GM12878 (cell line): Measurements from ENCODE around the gene STRADB. TPM values are rescaled to one million over a fixed set of nuclear protein-coding genes. Genes with fewer than 3 reads are reported as not detected.

Experiments
- ATAC-seq: fragments of 200-7000 bp; cut with Tn5 transposase; 3 replicates; pipeline ENCODE4 v1.9.1; 2020; ENCODE audit warnings: mild to moderate bottlenecking, moderate library complexity
- BruUV-seq: library from RNA; stranded (reverse); fragments of 400-500 nt; replicated peaks from 2 replicates; lab custom pipeline; 2021; lab: Mats Ljungman, UMichigan
- CTCF ChIA-PET: fragments of 300-600 bp; sonication (Branson Sonifier 250); formaldehyde crosslinking; extraction: SDS; loops from one replicate; lab custom pipeline; 2021; ENCODE audit warnings: inconsistent platforms; lab: Yijun Ruan, JAX
- POLR2A ChIA-PET: fragments of 350-600 bp; formaldehyde crosslinking; extraction: SDS; loops from one replicate; lab custom pipeline; 2021; ENCODE audit warnings: inconsistent platforms; lab: Charles Lee
- RAD21 ChIA-PET: fragments of 300-600 bp; sonication (Branson Sonifier 250); formaldehyde crosslinking; loops from one replicate; lab custom pipeline; 2023; ENCODE audit warnings: antibody characterized with exemption; ENCODE audit not compliant: unreplicated experiment; lab: Charles Lee
- SMC1A ChIA-PET: fragments of 300-600 bp; sonication (Branson Sonifier 250); formaldehyde crosslinking; loops from one replicate; lab custom pipeline; 2023; ENCODE audit not compliant: unreplicated experiment, uncharacterized antibody; lab: Charles Lee
- DNase-seq: peaks from one replicate; pipeline ENCODE4 v3.0.0-alpha.2; 2011; ENCODE audit warnings: low read depth, low spot score
- FAIRE-seq: peaks from 3 replicates; lab custom pipeline; 2011; peaks lifted over from hg19 to GRCh38; lab: Jason Lieb, UNC
- H2AFZ ChIP-seq: 2 replicates; pipeline ENCODE4 v1.6.0; 2011; ENCODE audit warnings: low read depth, low read length, control low read depth; ENCODE audit not compliant: control insufficient read depth
- H3K27ac ChIP-seq: 2 replicates; pipeline ENCODE4 v1.5.1; 2011; ENCODE audit warnings: control low read depth; ENCODE audit not compliant: control insufficient read depth, insufficient read depth
- H3K27me3 ChIP-seq, 2 experiments: replicated peaks in 1 of 2; 2 replicates each; pipeline versions ENCODE4 v1.6.0 to v1.6.1; 2011; ENCODE audit warnings: low read length in 1 of 2; ENCODE audit not compliant: control insufficient read depth in 2 of 2, insufficient read depth in 2 of 2
- H3K36me3 ChIP-seq, 2 experiments: 2 replicates each; pipeline ENCODE4 v1.5.1; 2011; ENCODE audit warnings: low read length in 1 of 2; ENCODE audit not compliant: control insufficient read depth in 2 of 2, insufficient read depth in 2 of 2
- H3K4me1 ChIP-seq: 2 replicates; pipeline ENCODE4 v1.6.1; 2011; ENCODE audit warnings: mild to moderate bottlenecking, low read length, moderate library complexity, mixed read lengths; ENCODE audit not compliant: control insufficient read depth, insufficient read depth
- H3K4me2 ChIP-seq: 2 replicates; pipeline ENCODE4 v1.6.0; 2011; ENCODE audit warnings: control low read depth; ENCODE audit not compliant: control insufficient read depth, insufficient read depth
- H3K4me3 ChIP-seq: fragments of 200-600 bp; sonication (generic); 2 replicates; pipeline ENCODE4 v1.5.1; 2016
- H3K79me2 ChIP-seq: 2 replicates; pipeline ENCODE4 v1.6.0; 2011; ENCODE audit warnings: low read length; ENCODE audit not compliant: control insufficient read depth, insufficient read depth
- H3K9ac ChIP-seq: 2 replicates; pipeline ENCODE4 v1.8.0; 2011; ENCODE audit warnings: low read length, control low read depth, mixed read lengths; ENCODE audit not compliant: control insufficient read depth, insufficient read depth
- H3K9me3 ChIP-seq: replicated peaks from 3 replicates; pipeline ENCODE4 v1.5.1; 2011; ENCODE audit warnings: mild to moderate bottlenecking, low read length; ENCODE audit not compliant: control insufficient read depth, insufficient read depth
- H4K20me1 ChIP-seq: 2 replicates; pipeline ENCODE4 v1.6.0; 2011; ENCODE audit not compliant: control insufficient read depth, insufficient read depth
- BCL11A ChIP-seq: IDR thresholded peaks from 2 replicates; pipeline ENCODE4 v1.6.1; 2011; ENCODE audit warnings: low read depth, low read length
- BHLHE40 ChIP-seq, 2 experiments: fragments of 450-650 bp in 1 of 2; IDR thresholded peaks; 2 replicates each; pipeline ENCODE4 v1.6.1; 2011 to 2017; ENCODE audit warnings: low read depth in 2 of 2, borderline replicate concordance in 1 of 2, improper control_type of control experiment in 1 of 2, low read length in 1 of 2, mild to moderate bottlenecking in 1 of 2
- MEF2A ChIP-seq: IDR thresholded peaks from 2 replicates; pipeline ENCODE4 v1.6.1; 2011; ENCODE audit warnings: low read depth, mild to moderate bottlenecking, low read length, moderate library complexity; ENCODE audit not compliant: insufficient read depth
- SREBF2 ChIP-seq: IDR thresholded peaks from 2 replicates; pipeline ENCODE4 v1.6.1; 2012; ENCODE audit warnings: mild to moderate bottlenecking, low read length
- TBL1XR1 ChIP-seq: IDR thresholded peaks from 2 replicates; pipeline ENCODE4 v1.6.1; 2012; ENCODE audit warnings: low read depth, low read length, improper control_type of control experiment
- ZNF592 ChIP-seq: fragments of 450-650 bp; IDR thresholded peaks from 2 replicates; pipeline ENCODE4 v1.6.1; 2017; ENCODE audit warnings: mild to moderate bottlenecking, moderate library complexity
- WGBS: methylation state at CpG from one replicate; pipeline ENCODE4 v1.1.6; 2016; ENCODE audit warnings: low lambda C conversion rate; ENCODE audit not compliant: insufficient replicate concordance, insufficient coverage; ENCODE audit errors: missing lambda C conversion rate; 5-methylcytosine and 5-hydroxymethylcytosine counted together
- in situ Hi-C: fragments of 300-500 bp; cut with MboI; formaldehyde crosslinking; loops from 9 replicates; pipeline ENCODE4 v1.14.3; 2018; ENCODE audit warnings: mixed read lengths
- intact Hi-C: fragments of 100-400 bp; cut with micrococcal nuclease; formaldehyde crosslinking; loops from one replicate; pipeline ENCODE4 v1.14.2; 2022; ENCODE audit not compliant: unreplicated experiment
- polyA plus RNA-seq, 11 experiments: library from polyadenylated mRNA; depleted of rRNA in 4 of 11; unstranded in 6 of 11; stranded (reverse) in 5 of 11; fragments of >200 nt; fragmentation: Nextera tagmentation in 4 of 11; fragmentation: Illumina TruSeq in 1 of 11; extraction: Ambion mirVana in 4 of 11; extraction: Trizol in 1 of 11; gene quantifications; 1 replicate in 1 of 11; 2 replicates in 10 of 11; pipeline versions ENCODE4 v1.2.1 to v1.2.3, GENCODE V29; 2011 to 2016; ENCODE audit warnings: inconsistent platforms in 2 of 11, missing spikeins in 2 of 11, low read depth in 1 of 11
- small RNA-seq: library from RNA; depleted of rRNA; stranded (forward); fragments of <200 nt; gene quantifications from one replicate; pipeline ENCODE3, GENCODE V24; 2014
- total RNA-seq, 4 experiments: library from RNA; depleted of rRNA in 3 of 4; stranded (reverse); fragments of >200 nt in 3 of 4; fragmentation: Illumina TruSeq in 1 of 4; extraction: Trizol in 1 of 4; gene quantifications; 2 replicates each; pipeline versions ENCODE4 v1.2.1 to v1.2.3, GENCODE V29; 2013 to 2021
- TF ChIP-seq, protein P1 (sequence below): fragments of 450-650 bp; conservative IDR thresholded peaks from 2 replicates; pipeline ENCODE4 v1.6.1; 2017; ENCODE audit warnings: mild to moderate bottlenecking, moderate library complexity

The STRADB gene
- total and polyA plus RNA-seq, 10 of the 15 experiments (the other 5 are each of a cell fraction or from before 2014, with no cell fraction given), result 7.6 to 58.3 (median 32.2) TPM

DNA sequence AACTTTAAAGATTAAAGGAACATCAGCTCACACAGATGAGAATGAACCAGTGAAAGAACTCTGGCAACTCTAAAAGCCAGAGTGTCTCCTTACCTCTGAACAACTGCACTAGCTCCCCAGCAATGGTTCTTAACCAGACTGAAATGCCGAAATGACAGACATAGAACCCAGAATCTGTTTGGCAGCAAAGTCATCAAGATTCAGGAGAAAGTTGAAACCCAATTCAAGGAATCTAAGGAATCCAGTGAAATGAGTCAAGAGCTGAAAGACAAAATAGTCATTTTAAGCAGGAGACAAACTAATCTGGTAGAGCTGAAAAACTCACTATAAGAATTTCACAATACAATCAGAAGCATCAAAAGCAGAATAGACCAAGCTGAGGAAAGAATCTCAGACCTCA, 72.0 kb downstream of the STRADB start:
- H3K27me3 ChIP-seq, result no peaks in the 10 kb centered on the region
- intact Hi-C loops, result no loop called here
- no peak overlapping the region for H3K4me2 ChIP-seq
- ChIA-PET POLR2A (no interaction called here), CTCF (no interaction called here), RAD21 (no interaction called here), SMC1A (no interaction called here)
- FAIRE-seq, result no peak
- no peak for DNase-seq
- H3K9ac ChIP-seq, result no peak overlapping the region
- H3K36me3 ChIP-seq, result no peaks in the 10 kb centered on the region
- no TSS peak for BruUV-seq
- in situ Hi-C loops, result no loop called here
- no peak overlapping the region for H3K27ac ChIP-seq
- TF ChIP-seq MEF2A (no peak), TBL1XR1 (no peak), BCL11A (no peak), ZNF592 (no peak), BHLHE40 (IDR thresholded peaks at IDR 0.05; ENCODE audit: borderline replicate concordance in 1 of 2, low read depth in 2 of 2, low read length in 1 of 2) (no peak), SREBF2 (no peak)
- TF ChIP-seq, protein P1, sequence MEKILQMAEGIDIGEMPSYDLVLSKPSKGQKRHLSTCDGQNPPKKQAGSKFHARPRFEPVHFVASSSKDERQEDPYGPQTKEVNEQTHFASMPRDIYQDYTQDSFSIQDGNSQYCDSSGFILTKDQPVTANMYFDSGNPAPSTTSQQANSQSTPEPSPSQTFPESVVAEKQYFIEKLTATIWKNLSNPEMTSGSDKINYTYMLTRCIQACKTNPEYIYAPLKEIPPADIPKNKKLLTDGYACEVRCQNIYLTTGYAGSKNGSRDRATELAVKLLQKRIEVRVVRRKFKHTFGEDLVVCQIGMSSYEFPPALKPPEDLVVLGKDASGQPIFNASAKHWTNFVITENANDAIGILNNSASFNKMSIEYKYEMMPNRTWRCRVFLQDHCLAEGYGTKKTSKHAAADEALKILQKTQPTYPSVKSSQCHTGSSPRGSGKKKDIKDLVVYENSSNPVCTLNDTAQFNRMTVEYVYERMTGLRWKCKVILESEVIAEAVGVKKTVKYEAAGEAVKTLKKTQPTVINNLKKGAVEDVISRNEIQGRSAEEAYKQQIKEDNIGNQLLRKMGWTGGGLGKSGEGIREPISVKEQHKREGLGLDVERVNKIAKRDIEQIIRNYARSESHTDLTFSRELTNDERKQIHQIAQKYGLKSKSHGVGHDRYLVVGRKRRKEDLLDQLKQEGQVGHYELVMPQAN, result no peak
- no peaks in the 10 kb centered on the region for H4K20me1 ChIP-seq
- no peaks in the 10 kb centered on the region for H3K4me1 ChIP-seq
- H3K4me3 ChIP-seq, result no peak overlapping the region
- 0% methylated on average over 1 of the region's 1 CpG for WGBS
- no peak overlapping the region for H2AFZ ChIP-seq
- no peaks in the 10 kb centered on the region for H3K79me2 ChIP-seq
- ATAC-seq, result no peak
- H3K9me3 ChIP-seq, result no peaks in the 10 kb centered on the region; the same call in 1 of the 3 replicates

Small RNA genes within 50 kb of the gene (small RNA-seq; reads per million reads assigned to genes)
- not detected for gene RF00019

Other genes starting within 250 kb of the STRADB start
- gene CASP8, start 191.2 kb upstream of the STRADB start, total RNA-seq (2014; rRNA removed), result 43.0 and 48.4 TPM in 2 replicates
- gene CASP8, start 191.2 kb upstream of the STRADB start, total RNA-seq (2014; rRNA removed; fragmentation: Illumina TruSeq; extraction: Trizol), result 53.1 and 57.7 TPM in 2 replicates
- 34.6 and 36.8 TPM in 2 replicates for gene CASP8, start 191.2 kb upstream of the STRADB start, total RNA-seq (2021)
- 31.1 and 42.1 TPM in 2 replicates for gene CASP8, start 191.2 kb upstream of the STRADB start, polyA plus RNA-seq (2011; rRNA removed)
- gene CASP8, start 191.2 kb upstream of the STRADB start, polyA plus RNA-seq (2014; fragmentation: Illumina TruSeq; extraction: Trizol), result 54.1 and 66.4 TPM in 2 replicates
- 10 to 100 TPM; 18.6 to 22.3 TPM for gene CASP8, start 191.2 kb upstream of the STRADB start, polyA plus RNA-seq (2014; fragmentation: Nextera tagmentation; extraction: Ambion mirVana)
- gene CASP8, start 191.2 kb upstream of the STRADB start, polyA plus RNA-seq (2014; rRNA removed), result 36.4 and 46.4 TPM in 2 replicates
- 10 to 100 TPM; 37.5 to 42.4 TPM for gene CASP8, start 191.2 kb upstream of the STRADB start, polyA plus RNA-seq (2016; fragmentation: Nextera tagmentation; extraction: Ambion mirVana)
- gene FLACC1, start 94.4 kb upstream of the STRADB start, total RNA-seq (2014; rRNA removed), result 0.28 and 0.38 TPM in 2 replicates
- gene FLACC1, start 94.4 kb upstream of the STRADB start, total RNA-seq (2014; rRNA removed; fragmentation: Illumina TruSeq; extraction: Trizol), result 0.36 and 0.37 TPM in 2 replicates
- gene FLACC1, start 94.4 kb upstream of the STRADB start, total RNA-seq (2021), result 0.29 and 0.54 TPM in 2 replicates
- 0.08 and 0.13 TPM in 2 replicates for gene FLACC1, start 94.4 kb upstream of the STRADB start, polyA plus RNA-seq (2011; rRNA removed)
- 0.32 and 0.47 TPM in 2 replicates for gene FLACC1, start 94.4 kb upstream of the STRADB start, polyA plus RNA-seq (2014; fragmentation: Illumina TruSeq; extraction: Trizol)
- gene FLACC1, start 94.4 kb upstream of the STRADB start, polyA plus RNA-seq (2014; fragmentation: Nextera tagmentation; extraction: Ambion mirVana), result under 1 TPM; 0.14 to 0.16 TPM
- 0.27 and 0.32 TPM in 2 replicates for gene FLACC1, start 94.4 kb upstream of the STRADB start, polyA plus RNA-seq (2014; rRNA removed)
- not detected for gene FLACC1, start 94.4 kb upstream of the STRADB start, polyA plus RNA-seq (2016; fragmentation: Nextera tagmentation; extraction: Ambion mirVana)
- gene TRAK2, start 282 bp upstream of the STRADB start, total RNA-seq (2014; rRNA removed), result 11.9 and 13.6 TPM in 2 replicates
- 15.2 and 16.4 TPM in 2 replicates for gene TRAK2, start 282 bp upstream of the STRADB start, total RNA-seq (2014; rRNA removed; fragmentation: Illumina TruSeq; extraction: Trizol)
- gene TRAK2, start 282 bp upstream of the STRADB start, total RNA-seq (2021), result 20.0 and 20.6 TPM in 2 replicates
- 10.3 and 12.7 TPM in 2 replicates for gene TRAK2, start 282 bp upstream of the STRADB start, polyA plus RNA-seq (2011; rRNA removed)
- gene TRAK2, start 282 bp upstream of the STRADB start, polyA plus RNA-seq (2014; fragmentation: Illumina TruSeq; extraction: Trizol), result 16.4 and 19.9 TPM in 2 replicates
- gene TRAK2, start 282 bp upstream of the STRADB start, polyA plus RNA-seq (2014; fragmentation: Nextera tagmentation; extraction: Ambion mirVana), result 1 to 10 TPM; 5.2 to 5.5 TPM
- gene TRAK2, start 282 bp upstream of the STRADB start, polyA plus RNA-seq (2014; rRNA removed), result 8.4 and 9.9 TPM in 2 replicates
- 10 to 100 TPM; 11.8 to 14.1 TPM for gene TRAK2, start 282 bp upstream of the STRADB start, polyA plus RNA-seq (2016; fragmentation: Nextera tagmentation; extraction: Ambion mirVana)
- gene TMEM237, start 191.8 kb downstream of the STRADB start, total RNA-seq (2014; rRNA removed), result 17.7 and 25.4 TPM in 2 replicates
- 26.1 and 29.7 TPM in 2 replicates for gene TMEM237, start 191.8 kb downstream of the STRADB start, total RNA-seq (2014; rRNA removed; fragmentation: Illumina TruSeq; extraction: Trizol)
- gene TMEM237, start 191.8 kb downstream of the STRADB start, total RNA-seq (2021), result 21.0 and 23.8 TPM in 2 replicates
- 15.0 and 16.8 TPM in 2 replicates for gene TMEM237, start 191.8 kb downstream of the STRADB start, polyA plus RNA-seq (2011; rRNA removed)
- 28.9 and 36.1 TPM in 2 replicates for gene TMEM237, start 191.8 kb downstream of the STRADB start, polyA plus RNA-seq (2014; fragmentation: Illumina TruSeq; extraction: Trizol)
- gene TMEM237, start 191.8 kb downstream of the STRADB start, polyA plus RNA-seq (2014; fragmentation: Nextera tagmentation; extraction: Ambion mirVana), result 10 to 100 TPM; 34.9 to 39.0 TPM
- 17.6 and 20.6 TPM in 2 replicates for gene TMEM237, start 191.8 kb downstream of the STRADB start, polyA plus RNA-seq (2014; rRNA removed)
- gene TMEM237, start 191.8 kb downstream of the STRADB start, polyA plus RNA-seq (2016; fragmentation: Nextera tagmentation; extraction: Ambion mirVana), result 10 to 100 TPM; 43.4 to 43.7 TPM
- not detected in 2 replicates for gene MPP4, start 246.9 kb downstream of the STRADB start, total RNA-seq (2014; rRNA removed)
- gene MPP4, start 246.9 kb downstream of the STRADB start, total RNA-seq (2014; rRNA removed; fragmentation: Illumina TruSeq; extraction: Trizol), result not detected in 2 replicates
- 0.13 TPM in 1 of 2 replicates, not detected in the other for gene MPP4, start 246.9 kb downstream of the STRADB start, total RNA-seq (2021)
- gene MPP4, start 246.9 kb downstream of the STRADB start, polyA plus RNA-seq (2011; rRNA removed), result 0.03 and 0.04 TPM in 2 replicates
- 0.03 and 0.19 TPM in 2 replicates for gene MPP4, start 246.9 kb downstream of the STRADB start, polyA plus RNA-seq (2014; fragmentation: Illumina TruSeq; extraction: Trizol)
- under 1 TPM; 0.04 to 0.14 TPM for gene MPP4, start 246.9 kb downstream of the STRADB start, polyA plus RNA-seq (2014; fragmentation: Nextera tagmentation; extraction: Ambion mirVana)
- gene MPP4, start 246.9 kb downstream of the STRADB start, polyA plus RNA-seq (2014; rRNA removed), result 0.06 TPM in 2 replicates
- gene MPP4, start 246.9 kb downstream of the STRADB start, polyA plus RNA-seq (2016; fragmentation: Nextera tagmentation; extraction: Ambion mirVana), result under 1 TPM in 1 of 2 experiments, not detected in 1; 0.06 TPM